Skeletal muscle tissue (tissue), 4 donors: ENCODE measurements around the gene AUTS2. TPM values are rescaled to one million over a fixed set of nuclear protein-coding genes. Genes with fewer than 3 reads are reported as not detected.
"Not testable (repeated sequence)": the region's sequence is repeated elsewhere in the genome, so short reads cannot be mapped to it uniquely, and the experiment has no call there.

Experiments
- H3K27ac ChIP-seq: one replicate; pipeline ENCODE4 v1.7.0; 2013; ENCODE audit warnings: mild to moderate bottlenecking, low read depth, low read length, inconsistent platforms
- H3K27me3 ChIP-seq, 3 donors: one replicate each; pipeline ENCODE4 v1.7.0; 2013; ENCODE audit warnings: low read length in 3 of 3; ENCODE audit not compliant: control insufficient read depth in 3 of 3, insufficient read depth in 3 of 3
- H3K36me3 ChIP-seq, 3 donors: one replicate each; pipeline ENCODE4 v1.7.0; 2013; ENCODE audit warnings: low read length in 3 of 3; ENCODE audit not compliant: control insufficient read depth in 3 of 3, insufficient read depth in 3 of 3
- H3K4me1 ChIP-seq, 3 donors: one replicate each; pipeline ENCODE4 v1.7.0; 2013; ENCODE audit warnings: low read length in 3 of 3, mild to moderate bottlenecking in 3 of 3; ENCODE audit not compliant: control insufficient read depth in 3 of 3, insufficient read depth in 3 of 3
- H3K4me3 ChIP-seq, 3 donors: one replicate each; pipeline ENCODE4 v1.7.0; 2013; ENCODE audit warnings: low read length in 3 of 3
- H3K9ac ChIP-seq, 3 donors: one replicate each; pipeline ENCODE4 v1.7.0; 2013; ENCODE audit warnings: low read length in 3 of 3, mild to moderate bottlenecking in 3 of 3, moderate library complexity in 2 of 3, low read depth in 1 of 3
- H3K9me3 ChIP-seq, 3 donors: one replicate each; pipeline ENCODE4 v1.7.0; 2013; ENCODE audit warnings: low read length in 3 of 3; ENCODE audit not compliant: control insufficient read depth in 3 of 3
- total RNA-seq: library from RNA; depleted of rRNA; stranded (reverse); fragments of >200 nt; gene quantifications from one replicate; pipeline ENCODE4 v1.2.3, GENCODE V29; 2014
- donor health status: Osteomylitis.

AUTS2 gene
- total RNA-seq, 1 donor from 2014 or later = 43.3 TPM

DNA sequence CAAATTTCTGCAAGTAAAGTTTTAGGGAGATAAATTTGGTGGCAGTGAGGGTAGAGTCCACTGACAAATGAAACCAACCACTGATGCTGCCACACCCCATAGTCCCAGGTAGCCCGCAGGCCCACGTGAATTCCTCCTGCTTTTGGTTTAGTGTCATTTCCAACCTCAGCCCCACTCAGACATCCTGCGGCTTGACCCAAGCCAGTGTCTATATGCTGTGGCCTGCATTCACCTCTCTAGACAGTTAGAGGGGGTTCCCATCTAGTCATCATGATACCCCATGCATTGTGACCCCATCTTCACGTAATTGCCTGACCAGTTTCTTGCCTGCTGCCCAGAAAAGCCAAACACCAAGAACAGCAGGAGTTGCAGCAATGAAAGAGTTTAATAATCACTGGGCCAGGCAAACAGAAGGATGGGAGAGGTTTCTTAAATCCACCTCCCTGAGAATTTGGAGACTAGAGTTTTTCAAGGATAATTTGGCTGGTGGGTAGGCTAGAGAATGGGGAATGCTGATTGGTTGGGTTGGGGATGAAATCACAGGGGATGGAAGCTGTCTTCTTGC, 1201.6 kb downstream of the AUTS2 start:
- H3K27ac ChIP-seq = no peak overlapping the region

DNA sequence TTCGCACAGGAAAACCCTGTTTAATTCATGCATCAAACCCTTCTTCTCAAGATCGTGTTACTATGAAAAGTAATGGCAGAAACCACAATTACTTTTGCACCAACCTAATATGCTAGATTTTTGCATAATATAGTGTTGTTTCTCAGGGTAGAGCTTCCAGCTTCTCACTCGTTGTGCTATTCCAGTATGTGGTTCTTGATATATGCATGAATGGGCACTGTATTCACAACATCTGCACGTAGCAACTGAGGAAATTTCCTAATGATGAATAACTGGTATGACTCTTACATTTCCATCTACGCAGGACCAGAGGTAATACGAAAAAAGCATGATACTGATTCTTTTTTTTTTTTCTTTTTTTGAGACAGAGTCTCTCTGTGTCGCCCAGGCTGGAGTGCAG, 1207.1 kb downstream of the AUTS2 start:
- Histone ChIP-seq H3K36me3 (no peaks in the 10 kb centered on the region), H3K4me3 (no peak overlapping the region), H3K4me1 (no peaks in the 10 kb centered on the region), H3K27me3 (no peaks in the 10 kb centered on the region), H3K9me3 (peaks cover 5 to 11% (median 6%) of the 10 kb centered on the region in 3 donors), H3K9ac (no peak overlapping the region), H3K27ac (no peak overlapping the region)

More for the DNA sequence above, 1201.6 kb downstream of the AUTS2 start:
- Histone ChIP-seq H3K4me3 (no peak overlapping the region), H3K4me1 (no peaks in the 10 kb centered on the region), H3K9me3 (peaks cover 8 to 23% (median 10%) of the 10 kb centered on the region in 3 donors), H3K27me3 (no peaks in the 10 kb centered on the region), H3K36me3 (no peaks in the 10 kb centered on the region), H3K9ac (no peak overlapping the region)

DNA sequence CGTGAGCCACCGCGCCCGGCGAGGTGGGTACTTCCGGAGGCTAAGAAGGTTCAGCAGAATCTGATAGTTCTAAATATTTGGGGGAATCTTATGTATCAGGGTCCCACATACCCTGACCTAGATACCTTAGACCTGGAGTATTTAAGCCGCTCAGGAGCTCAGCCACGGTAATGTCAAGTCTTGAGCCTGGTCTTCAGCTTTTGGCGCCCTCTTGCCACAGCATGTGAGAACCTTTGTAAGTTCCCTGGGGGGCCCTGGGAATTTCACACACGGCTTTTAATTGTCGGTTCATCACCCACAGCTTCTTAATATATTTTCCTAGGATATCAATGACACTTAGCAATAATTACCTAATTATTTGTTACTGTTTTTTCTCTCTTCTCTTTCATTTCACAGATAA, 1209.4 kb downstream of the AUTS2 start:
- Histone ChIP-seq H3K4me1 (no peaks in the 10 kb centered on the region), H3K9me3 (peaks cover 0 to 6% (median 0%) of the 10 kb centered on the region in 3 donors), H3K27me3 (no peaks in the 10 kb centered on the region), H3K36me3 (no peaks in the 10 kb centered on the region), H3K4me3 (no peak overlapping the region), H3K9ac (no peak overlapping the region), H3K27ac (no peak overlapping the region)

DNA sequence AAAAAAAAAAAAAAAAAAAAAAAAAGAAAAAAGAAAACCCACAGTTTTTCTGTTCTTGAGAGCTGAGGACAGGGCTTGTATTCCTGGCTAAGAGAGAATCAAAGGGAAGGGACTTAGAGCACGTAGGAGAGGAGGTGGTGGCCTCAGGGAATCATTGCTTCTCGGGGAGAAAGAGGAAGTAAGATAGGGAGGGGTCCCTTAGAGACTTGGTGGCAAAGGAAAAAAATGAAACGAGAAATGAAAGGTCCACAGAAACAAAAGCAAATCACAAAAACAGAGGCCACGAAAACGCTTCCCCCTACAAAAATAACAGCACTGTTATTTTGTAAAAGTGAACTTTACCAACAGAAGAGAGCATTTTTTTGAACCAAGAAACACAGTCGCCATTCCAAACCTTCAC, 1210.6 kb downstream of the AUTS2 start:
- Histone ChIP-seq H3K27ac (no peak overlapping the region), H3K36me3 (no peaks in the 10 kb centered on the region), H3K27me3 (peaks cover 0 to 2% (median 0%) of the 10 kb centered on the region in 3 donors), H3K9ac (no peak overlapping the region), H3K4me1 (no peaks in the 10 kb centered on the region), H3K4me3 (no peak overlapping the region), H3K9me3 (peaks cover 0 to under 1% (median 0%) of the 10 kb centered on the region in 3 donors)

DNA sequence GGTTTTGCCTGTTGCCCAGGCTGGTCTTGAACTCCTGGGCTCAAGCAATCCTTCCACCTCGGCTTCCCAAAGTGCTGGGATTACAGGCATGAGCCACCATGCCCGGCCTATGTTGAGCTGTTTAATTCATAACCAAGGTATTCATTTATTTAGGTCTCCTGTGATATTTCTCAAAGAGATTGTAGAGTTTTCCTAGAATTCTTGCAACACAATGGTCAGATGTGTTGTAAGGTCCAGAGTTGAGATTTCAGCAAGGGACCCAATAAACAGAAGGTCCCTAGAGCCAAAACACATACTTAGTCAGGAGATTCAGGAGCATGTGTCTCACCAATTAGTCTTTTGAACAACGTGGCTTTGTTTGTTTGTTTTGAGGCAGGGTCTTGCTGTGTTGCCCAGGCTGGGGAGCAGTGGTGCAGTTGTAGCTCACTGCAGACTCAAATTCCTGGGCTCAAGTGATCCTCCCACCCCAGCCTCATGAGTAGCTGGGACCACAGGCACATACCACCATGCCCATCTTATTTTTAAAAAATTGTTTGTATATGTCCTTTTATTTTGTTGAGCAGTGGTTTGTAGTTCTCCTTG, 1212.4 kb downstream of the AUTS2 start:
- Histone ChIP-seq H3K27ac (no peak overlapping the region), H3K4me1 (no peaks in the 10 kb centered on the region), H3K4me3 (no peak overlapping the region), H3K27me3 (peaks cover 0 to 3% (median 0%) of the 10 kb centered on the region in 3 donors), H3K36me3 (no peaks in the 10 kb centered on the region), H3K9me3 (peaks cover 0 to 2% (median 0%) of the 10 kb centered on the region in 3 donors), H3K9ac (no peak overlapping the region)

DNA sequence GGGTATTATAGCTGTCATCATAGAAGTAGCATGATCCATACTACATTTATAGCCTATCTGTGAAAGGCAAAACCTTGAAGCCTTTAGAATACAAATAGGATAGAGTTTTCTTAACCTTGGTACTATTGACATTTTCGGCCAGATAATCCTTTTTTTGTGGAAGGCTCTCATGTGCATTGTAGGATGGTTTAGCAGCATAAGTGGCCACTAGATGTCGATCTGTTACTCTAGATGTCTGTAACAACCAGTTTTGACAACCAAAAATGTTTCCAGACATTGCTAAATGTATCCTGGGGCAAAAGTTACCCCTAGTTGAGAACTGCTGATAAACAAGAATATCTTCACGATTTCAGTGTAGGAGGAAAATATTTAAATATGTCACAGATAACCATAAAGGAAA, 1214.2 kb downstream of the AUTS2 start:
- Histone ChIP-seq H3K36me3 (no peaks in the 10 kb centered on the region), H3K4me1 (no peaks in the 10 kb centered on the region), H3K4me3 (no peak overlapping the region), H3K9ac (no peak overlapping the region), H3K27me3 (peaks cover 0 to 3% (median 0%) of the 10 kb centered on the region in 3 donors), H3K27ac (no peak overlapping the region), H3K9me3 (peaks cover 0 to 2% (median under 1%) of the 10 kb centered on the region in 3 donors)

DNA sequence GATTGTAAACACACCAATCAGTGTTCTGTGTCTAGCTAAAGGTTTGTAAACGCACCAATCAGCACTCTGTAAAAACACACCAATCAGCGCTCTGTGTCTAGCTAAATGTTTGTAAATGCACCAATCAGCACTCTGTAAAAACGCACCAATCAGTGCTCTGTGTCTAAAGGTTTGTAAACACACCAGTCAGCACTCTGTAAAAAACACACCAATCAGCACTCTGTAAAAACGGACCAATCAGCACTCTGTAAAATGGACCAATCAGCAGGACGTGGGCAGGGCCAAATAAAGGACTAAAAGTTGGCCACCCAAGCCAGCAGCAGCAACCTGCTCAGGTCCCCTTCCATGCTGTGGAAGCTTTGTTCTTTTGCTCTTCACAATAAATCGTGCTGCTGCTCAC, 1224.2 kb downstream of the AUTS2 start:
- not testable (repeated sequence) for H3K4me1 ChIP-seq, H3K9me3 ChIP-seq, H3K9ac ChIP-seq

DNA sequence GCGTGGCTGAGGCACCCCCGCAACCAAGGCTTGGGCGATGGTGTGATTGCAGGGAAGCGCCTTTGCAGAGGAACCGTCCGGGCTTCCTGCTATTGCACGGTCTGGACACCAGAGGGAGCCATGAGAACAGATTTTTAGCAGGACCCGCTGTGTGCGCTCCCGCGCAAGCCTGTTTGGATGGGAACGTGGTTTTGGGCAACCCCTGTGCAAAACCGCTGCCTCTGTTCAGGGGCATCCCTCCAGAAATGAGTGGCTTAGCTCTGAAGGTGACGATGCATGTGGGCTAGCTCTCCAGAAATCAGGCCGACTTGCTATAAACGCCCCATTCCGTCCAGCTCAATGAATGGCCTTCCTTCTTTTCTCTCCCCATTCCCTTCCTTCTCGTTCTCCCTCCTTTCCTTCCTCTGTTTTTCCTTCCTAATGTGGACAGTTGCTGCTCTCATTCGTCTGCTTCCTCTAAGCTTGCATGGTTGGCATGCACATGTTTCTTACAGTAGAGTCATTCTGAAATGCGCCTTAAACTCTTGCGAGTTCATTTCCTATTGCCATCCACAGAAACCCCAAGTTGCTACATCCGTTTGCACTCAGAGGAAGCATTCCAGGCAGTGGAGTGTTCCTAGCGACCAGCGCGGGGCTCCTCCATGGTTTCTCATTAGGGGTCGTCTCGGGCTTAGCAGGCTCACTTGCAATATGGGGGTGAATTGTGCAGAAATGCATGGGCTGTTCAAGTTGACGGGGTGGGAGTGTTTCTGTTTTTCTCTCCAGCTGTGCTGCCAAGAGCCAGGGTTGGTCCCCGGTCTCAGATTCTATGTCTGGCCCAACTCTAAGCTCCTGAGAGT, 1231.2 kb downstream of the AUTS2 start:
- Histone ChIP-seq H3K27ac (no peak overlapping the region), H3K9ac (no peak overlapping the region), H3K4me3 (peak overlapping the region in 2 of 3 donors; percentile 55 to 62), H3K27me3 (peaks cover 4 to 15% (median 10%) of the 10 kb centered on the region in 3 donors), H3K4me1 (peaks cover 6 to 7% (median 7%) of the 10 kb centered on the region in 3 donors), H3K36me3 (no peaks in the 10 kb centered on the region), H3K9me3 (no peaks in the 10 kb centered on the region)

More for the DNA sequence above, 1224.2 kb downstream of the AUTS2 start:
- H3K27me3 ChIP-seq, H3K36me3 ChIP-seq, H3K27ac ChIP-seq, H3K4me3 ChIP-seq: not testable (repeated sequence)

DNA sequence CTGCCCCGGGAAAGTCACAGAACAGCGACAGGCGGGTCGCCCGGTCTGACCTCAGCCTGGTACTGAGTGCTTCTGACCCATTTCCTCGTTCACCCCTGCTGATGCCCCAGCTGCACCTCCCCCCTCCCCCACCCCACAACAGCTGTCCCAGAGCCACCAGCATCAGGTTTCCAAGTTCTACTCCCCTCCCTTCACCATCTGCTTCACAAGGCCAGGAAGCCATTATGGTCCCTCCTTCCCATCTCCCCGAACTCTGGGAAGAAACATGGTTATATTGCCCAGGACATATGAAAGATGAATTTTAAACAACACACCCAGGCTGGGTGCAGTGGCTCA, 1231.8 kb downstream of the AUTS2 start:
- H3K27me3 ChIP-seq = peaks cover 4 to 15% (median 10%) of the 10 kb centered on the region in 3 donors

DNA sequence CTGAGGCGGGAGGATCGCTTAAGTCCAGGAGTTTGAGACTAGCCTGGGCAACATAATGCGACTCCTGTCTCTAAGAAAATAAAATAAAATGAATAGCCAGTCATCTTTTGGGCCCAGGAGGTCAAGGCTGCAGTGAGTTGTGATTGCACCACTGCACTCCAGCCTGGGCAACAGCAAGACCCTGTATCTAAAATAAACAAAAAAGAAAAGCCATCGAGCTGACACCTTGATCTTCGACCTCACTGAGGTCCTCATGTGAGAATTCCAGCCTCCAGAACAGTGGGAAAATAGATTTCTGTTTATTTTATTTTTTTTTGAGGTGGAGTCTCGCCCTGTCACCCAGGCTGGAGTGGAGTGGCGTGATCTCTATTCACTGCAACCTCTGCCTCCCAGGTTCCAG, 1232.2 kb downstream of the AUTS2 start:
- Histone ChIP-seq H3K4me1 (peaks cover 6 to 7% (median 7%) of the 10 kb centered on the region in 3 donors), H3K9me3 (peaks cover 0 to under 1% (median 0%) of the 10 kb centered on the region in 3 donors), H3K4me3 (no peak overlapping the region), H3K27me3 (peaks cover 4 to 15% (median 10%) of the 10 kb centered on the region in 3 donors), H3K27ac (no peak overlapping the region), H3K9ac (no peak overlapping the region), H3K36me3 (no peaks in the 10 kb centered on the region)

More for the DNA sequence above, 1231.8 kb downstream of the AUTS2 start:
- no peak overlapping the region for H3K4me3 ChIP-seq
- no peak overlapping the region for H3K27ac ChIP-seq
- peaks cover 6 to 7% (median 7%) of the 10 kb centered on the region in 3 donors for H3K4me1 ChIP-seq
- no peak overlapping the region for H3K9ac ChIP-seq
- no peaks in the 10 kb centered on the region for H3K9me3 ChIP-seq
- no peaks in the 10 kb centered on the region for H3K36me3 ChIP-seq
